WTC11 (cell line): ENCODE data around the gene PPIP5K2. TPM values are rescaled to one million over a fixed set of nuclear protein-coding genes. Genes with fewer than 3 reads are reported as not detected.

Source experiments
- total RNA-seq: library from RNA; stranded (reverse); gene quantifications from 3 replicates; pipeline ENCODE4 v1.2.3, GENCODE V29; 2021

The PPIP5K2 gene
- total RNA-seq, 1 experiment from 2014 or later = 67.6 TPM

Other genes with a start within 250 kb of the PPIP5K2 start
- gene GIN1, start 163 bp upstream of the PPIP5K2 start, total RNA-seq = 5.7 to 7.0 TPM (median 6.7 TPM) in 3 replicates
- gene MACIR, start 138.5 kb downstream of the PPIP5K2 start, total RNA-seq = 12.4 to 13.8 TPM (median 13.1 TPM) in 3 replicates